Urinary bladder (tissue), 4 donors: ENCODE measurements around the gene TPM4. TPM values are rescaled to one million over a fixed set of nuclear protein-coding genes. Genes with fewer than 3 reads are reported as not detected.
A peak's percentile ranks its signal among the peaks of the same experiment; 100 is the strongest.
"Not testable (repeated sequence)": the region's sequence is repeated elsewhere in the genome, so short reads cannot be mapped to it uniquely, and the experiment has no call there.

Experiments used
- DNase-seq: peaks from one replicate; pipeline ENCODE4 v3.0.0-alpha.2; 2015; ENCODE audit errors: extremely low spot score
- H3K27ac ChIP-seq: one replicate; pipeline ENCODE4 v1.5.1; 2013; ENCODE audit warnings: low read depth, mild to moderate bottlenecking, moderate library complexity
- H3K36me3 ChIP-seq: one replicate; pipeline ENCODE4 v1.6.1; 2013; ENCODE audit warnings: mild to moderate bottlenecking, moderate library complexity; ENCODE audit not compliant: insufficient read depth
- H3K4me1 ChIP-seq: one replicate; pipeline ENCODE4 v1.6.1; 2013; ENCODE audit warnings: mild to moderate bottlenecking, moderate library complexity; ENCODE audit not compliant: insufficient read depth
- H3K4me3 ChIP-seq: one replicate; pipeline ENCODE4 v1.5.1; 2013; ENCODE audit warnings: low read depth, low read length
- WGBS: extraction: QIAGEN DNeasy Blood & Tissue Kit; methylation state at CpG from one replicate; pipeline ENCODE4 v1.1.7; 2013; 5-methylcytosine and 5-hydroxymethylcytosine counted together
- polyA plus RNA-seq: library from polyadenylated mRNA; stranded (reverse); fragments of 200-250 nt; gene quantifications from one replicate; pipeline ENCODE4 v1.2.3, GENCODE V29; 2013
- total RNA-seq: library from RNA; depleted of rRNA; stranded (reverse); fragments of >200 nt; gene quantifications from one replicate; pipeline ENCODE4 v1.2.3, GENCODE V29; 2014
- donor health status: healthy with polysubstance abuse.
- donor health status: healthy.

TPM4 gene
- total and polyA plus RNA-seq, 2 donors, result 424 to 438 TPM

DNA sequence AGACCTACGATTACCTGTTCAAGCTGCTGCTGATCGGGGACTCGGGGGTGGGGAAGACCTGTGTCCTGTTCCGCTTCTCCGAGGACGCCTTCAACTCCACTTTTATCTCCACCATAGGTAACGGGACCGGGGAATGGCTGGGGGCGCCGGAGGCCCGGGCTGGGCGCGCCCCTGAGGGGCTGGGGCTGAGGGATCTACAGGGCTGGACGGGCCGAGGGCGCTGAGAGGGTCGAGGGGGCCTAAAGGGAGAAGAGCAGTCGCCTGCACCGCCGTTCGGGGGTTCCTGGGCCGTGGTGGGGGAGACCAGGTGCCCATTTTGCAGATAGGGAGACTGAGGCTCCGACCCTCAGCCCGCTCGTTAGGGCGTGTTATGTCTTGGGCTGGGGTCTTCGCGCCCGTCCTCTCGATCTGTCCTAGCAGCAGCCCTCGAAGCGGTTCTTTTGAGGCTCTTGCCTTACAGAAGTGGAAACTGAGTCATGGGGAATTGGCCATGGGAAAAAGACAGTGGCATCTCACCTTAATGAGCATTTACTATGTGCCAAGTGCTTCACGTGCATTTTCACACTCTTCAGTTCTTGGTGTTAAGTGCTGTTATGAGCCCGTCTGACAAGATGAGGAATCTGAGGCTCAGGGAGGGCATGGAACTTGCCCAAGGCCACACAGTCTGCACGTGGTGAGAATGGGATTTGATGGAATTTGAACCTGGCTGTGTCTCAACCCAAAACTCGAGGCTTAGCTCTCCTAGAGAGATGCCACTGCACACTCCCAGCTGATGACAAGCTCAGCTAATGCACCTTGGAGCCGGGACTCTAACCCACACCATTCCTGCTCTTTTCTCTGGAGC, 35.8 kb downstream of the TPM4 start:
- no peak for DNase-seq
- H3K36me3 ChIP-seq, result no peaks in the 10 kb centered on the region
- no peaks in the 10 kb centered on the region for H3K4me1 ChIP-seq
- WGBS, result 2% methylated on average over 37 of the region's 37 CpGs
- peak overlapping the region; percentile 91 for H3K27ac ChIP-seq
- H3K4me3 ChIP-seq, result peak overlapping the region; percentile 63

DNA sequence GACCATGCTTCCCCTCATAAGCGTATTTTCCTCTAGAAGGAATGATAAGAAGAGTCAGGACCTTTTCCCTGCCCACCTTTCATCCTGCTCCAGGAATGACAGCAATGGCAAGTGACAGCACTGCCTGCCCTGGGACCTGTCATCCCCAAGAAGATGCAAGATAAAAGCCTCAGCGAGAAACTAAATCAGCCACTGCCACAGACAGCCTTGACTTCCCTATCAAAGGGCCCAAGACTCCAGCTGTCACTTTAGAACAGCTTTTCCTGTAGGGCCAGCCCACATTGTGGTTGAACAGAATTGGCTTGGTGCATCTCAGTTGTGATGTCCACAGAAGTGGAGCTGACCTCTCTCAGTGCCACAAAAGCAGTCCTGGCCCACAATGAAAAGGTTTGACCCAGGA, 36.5 kb downstream of the TPM4 start:
- H3K4me1 ChIP-seq, result no peaks in the 10 kb centered on the region
- WGBS, result 38% methylated on average over 2 of the region's 2 CpGs
- no peak overlapping the region for H3K27ac ChIP-seq
- H3K36me3 ChIP-seq, result no peaks in the 10 kb centered on the region
- no peak for DNase-seq
- no peak overlapping the region for H3K4me3 ChIP-seq

- DNase-seq, result no peak
- Histone ChIP-seq H3K4me1 (no peaks in the 10 kb centered on the region), H3K4me3 (no peak overlapping the region), H3K36me3 (no peaks in the 10 kb centered on the region), H3K27ac (no peak overlapping the region)
- 92% methylated on average over 3 of the region's 3 CpGs for WGBS
Observed at GRCh38 chr19:16113727-16114126, 37.4 kb downstream of the TPM4 start.

- H3K27ac ChIP-seq, result no peak overlapping the region
- H3K4me1 ChIP-seq, result no peaks in the 10 kb centered on the region
- no peak for DNase-seq
- no peak overlapping the region for H3K4me3 ChIP-seq
- 90% methylated on average over 9 of the region's 9 CpGs for WGBS
- H3K36me3 ChIP-seq, result no peaks in the 10 kb centered on the region
Observed at GRCh38 chr19:16115301-16116039, 39.2 kb downstream of the TPM4 start.

DNA sequence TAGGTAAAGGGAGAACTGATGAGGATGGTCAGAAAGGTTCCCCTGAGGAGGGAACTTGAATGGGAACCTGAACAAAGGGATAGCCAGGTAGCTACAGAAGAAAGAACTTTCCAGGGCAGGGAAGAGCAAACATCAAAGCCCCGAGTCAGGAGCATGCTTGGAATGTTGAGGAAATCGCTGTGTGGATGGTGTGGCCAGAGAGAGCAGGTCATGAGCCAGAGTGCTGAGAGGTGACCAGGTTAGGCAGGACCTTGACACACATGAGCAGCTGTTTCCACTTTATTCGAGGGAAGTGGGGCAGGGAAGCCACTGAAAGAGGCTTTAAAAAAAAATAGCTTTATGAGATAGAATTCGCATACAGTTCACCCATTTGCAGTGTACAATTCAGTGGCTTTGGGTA, 39.8 kb downstream of the TPM4 start:
- DNase-seq, result no peak
- Histone ChIP-seq H3K4me3 (no peak overlapping the region), H3K4me1 (no peaks in the 10 kb centered on the region), H3K27ac (no peak overlapping the region), H3K36me3 (no peaks in the 10 kb centered on the region)
- 69% methylated on average over 4 of the region's 4 CpGs for WGBS

GRCh38 chr19:16117594-16118033, 41.3 kb downstream of the TPM4 start:
- Histone ChIP-seq H3K4me3 (no peak overlapping the region), H3K27ac (peak overlapping the region; percentile 6), H3K36me3 (peaks cover 2% of the 10 kb centered on the region), H3K4me1 (no peaks in the 10 kb centered on the region)
- 92% methylated on average over 11 of the region's 11 CpGs for WGBS
- no peak for DNase-seq

DNA sequence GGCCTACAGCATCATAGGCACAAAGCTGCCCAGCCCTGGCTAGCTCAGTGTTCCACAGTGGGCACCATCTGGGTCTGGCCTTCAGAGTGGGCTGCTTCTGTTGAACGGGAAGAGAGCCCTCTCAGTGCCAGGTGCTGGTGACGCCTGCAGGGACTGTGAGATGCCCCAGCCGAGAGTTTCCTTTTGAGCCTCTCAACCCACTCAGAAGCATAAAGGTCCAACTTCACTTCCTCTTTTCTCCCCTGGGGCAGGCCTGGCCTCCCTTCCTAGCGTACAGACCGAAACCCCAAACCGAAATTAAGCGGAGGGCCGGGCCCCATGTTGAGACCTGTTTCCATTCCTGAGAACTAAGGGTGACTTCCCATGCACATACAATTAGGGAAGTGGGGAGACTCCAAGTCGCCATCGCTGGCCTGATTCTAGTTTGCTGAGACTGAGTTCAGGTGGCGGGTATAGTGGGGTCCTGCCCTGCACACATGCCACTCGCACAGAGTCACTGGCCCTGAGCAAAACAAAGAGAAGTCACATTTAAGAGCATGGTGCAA, 42.3 kb downstream of the TPM4 start:
- no peak overlapping the region for H3K4me3 ChIP-seq
- no peak for DNase-seq
- H3K4me1 ChIP-seq, result no peaks in the 10 kb centered on the region
- 90% methylated on average over 12 of the region's 12 CpGs for WGBS
- H3K36me3 ChIP-seq, result peaks cover 2% of the 10 kb centered on the region
- no peak overlapping the region for H3K27ac ChIP-seq

- not testable (repeated sequence) for H3K36me3 ChIP-seq, H3K4me3 ChIP-seq, H3K4me1 ChIP-seq, DNase-seq, H3K27ac ChIP-seq
- 91% methylated on average over 19 of the region's 19 CpGs for WGBS
Observed at GRCh38 chr19:16119075-16119857, 43.0 kb downstream of the TPM4 start.

DNA sequence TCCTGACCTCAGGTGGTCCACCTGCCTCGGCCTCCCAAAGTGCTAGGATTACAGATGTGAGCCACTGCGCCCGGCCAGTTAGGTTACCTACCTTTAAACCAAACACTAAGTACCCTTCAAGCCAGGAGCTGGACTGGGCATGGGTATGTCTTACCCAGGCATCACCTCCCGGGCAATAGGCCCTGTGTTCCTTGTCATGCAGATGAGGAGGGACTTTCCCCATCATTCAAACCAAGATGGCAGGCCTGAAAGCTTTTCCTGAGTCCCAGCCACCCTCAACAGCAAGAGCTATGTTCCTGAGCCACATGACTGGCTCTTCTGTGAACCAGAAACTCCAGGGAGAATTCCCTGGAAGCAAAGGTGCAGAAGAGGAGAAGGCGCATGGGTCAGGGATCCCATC, 44.8 kb downstream of the TPM4 start:
- Histone ChIP-seq H3K4me1 (no peaks in the 10 kb centered on the region), H3K27ac (no peak overlapping the region), H3K4me3 (no peak overlapping the region), H3K36me3 (peaks cover 2% of the 10 kb centered on the region)
- no peak for DNase-seq
- 95% methylated on average over 5 of the region's 5 CpGs for WGBS

DNA sequence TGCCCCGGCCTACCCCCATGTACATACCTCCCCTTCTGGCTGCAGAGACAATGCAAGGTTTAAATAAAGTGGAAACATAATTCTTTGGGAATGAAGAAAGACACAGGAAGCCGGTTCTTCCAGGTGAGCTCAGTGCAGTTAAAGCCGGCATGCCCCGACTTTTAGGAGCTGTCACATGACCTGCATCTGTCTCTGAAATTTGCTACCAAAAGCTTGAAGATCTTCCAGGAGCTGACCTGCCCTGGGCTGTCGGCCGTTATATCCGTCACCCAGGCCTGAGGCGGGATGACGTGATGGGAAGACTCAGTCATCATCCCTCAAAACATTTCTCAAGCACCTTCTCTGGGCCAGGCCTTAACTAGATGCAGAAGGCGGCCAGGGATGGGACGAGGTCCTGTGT, 45.7 kb downstream of the TPM4 start:
- Histone ChIP-seq H3K4me3 (no peak overlapping the region), H3K4me1 (no peaks in the 10 kb centered on the region), H3K36me3 (peaks cover 2% of the 10 kb centered on the region), H3K27ac (no peak overlapping the region)
- 95% methylated on average over 11 of the region's 11 CpGs for WGBS
- no peak for DNase-seq

- no peak overlapping the region for H3K4me3 ChIP-seq
- H3K4me1 ChIP-seq, result no peaks in the 10 kb centered on the region
- peaks cover 2% of the 10 kb centered on the region for H3K36me3 ChIP-seq
- 92% methylated on average over 14 of the region's 14 CpGs for WGBS
- no peak overlapping the region for H3K27ac ChIP-seq
- no peak for DNase-seq
Observed at GRCh38 chr19:16124953-16125352, 48.7 kb downstream of the TPM4 start.

GRCh38 chr19:16125737-16126495, 49.6 kb downstream of the TPM4 start:
- peaks cover 2% of the 10 kb centered on the region for H3K36me3 ChIP-seq
- no peak overlapping the region for H3K4me3 ChIP-seq
- DNase-seq, result no peak
- H3K4me1 ChIP-seq, result no peaks in the 10 kb centered on the region
- 75% methylated on average over 10 of the region's 10 CpGs for WGBS
- no peak overlapping the region for H3K27ac ChIP-seq

- Histone ChIP-seq H3K4me3 (no peak overlapping the region), H3K4me1 (no peaks in the 10 kb centered on the region), H3K27ac (no peak overlapping the region), H3K36me3 (peaks cover 1% of the 10 kb centered on the region)
- 87% methylated on average over 11 of the region's 11 CpGs for WGBS
- no peak for DNase-seq
Observed at GRCh38 chr19:16127080-16127479, 50.8 kb downstream of the TPM4 start.
